Measurements from ENCODE around the gene SF3A2.

Gene SF3A2

DNA sequence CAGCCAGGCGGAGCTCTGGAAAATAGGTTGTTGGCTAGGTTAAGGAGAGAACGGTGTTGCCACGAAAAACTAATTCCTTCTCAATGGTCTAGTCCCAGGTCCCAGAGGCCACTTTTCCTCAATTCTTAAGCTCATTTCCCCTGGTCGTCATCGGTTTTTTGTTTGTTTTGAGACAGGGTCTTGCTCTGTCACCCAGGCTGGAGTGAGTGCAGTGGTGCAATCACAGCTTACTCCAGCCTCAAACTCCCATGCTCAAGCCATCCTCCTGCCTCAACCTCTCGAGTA is 1.2 kb downstream of the SF3A2 start:
- peak overlapping the region; percentile 74 for H3K4me3 ChIP-seq (ENCODE audit: low read length)
- TF ChIP-seq CTCF (conservative IDR thresholded peaks at IDR 0.05; ENCODE audit: low read depth, low read length): no peak
- DNase-seq (ENCODE audit: low read depth): no peak

- no peak for DNase-seq (ENCODE audit: low read depth)
- H3K4me3 ChIP-seq (ENCODE audit: low read length): peak overlapping the region; percentile 48
- TF ChIP-seq CTCF (conservative IDR thresholded peaks at IDR 0.05; ENCODE audit: low read depth, low read length): no peak
These were observed 2.5 kb downstream of the SF3A2 start for GRCh38 chr19:2239173-2239572.

DNA sequence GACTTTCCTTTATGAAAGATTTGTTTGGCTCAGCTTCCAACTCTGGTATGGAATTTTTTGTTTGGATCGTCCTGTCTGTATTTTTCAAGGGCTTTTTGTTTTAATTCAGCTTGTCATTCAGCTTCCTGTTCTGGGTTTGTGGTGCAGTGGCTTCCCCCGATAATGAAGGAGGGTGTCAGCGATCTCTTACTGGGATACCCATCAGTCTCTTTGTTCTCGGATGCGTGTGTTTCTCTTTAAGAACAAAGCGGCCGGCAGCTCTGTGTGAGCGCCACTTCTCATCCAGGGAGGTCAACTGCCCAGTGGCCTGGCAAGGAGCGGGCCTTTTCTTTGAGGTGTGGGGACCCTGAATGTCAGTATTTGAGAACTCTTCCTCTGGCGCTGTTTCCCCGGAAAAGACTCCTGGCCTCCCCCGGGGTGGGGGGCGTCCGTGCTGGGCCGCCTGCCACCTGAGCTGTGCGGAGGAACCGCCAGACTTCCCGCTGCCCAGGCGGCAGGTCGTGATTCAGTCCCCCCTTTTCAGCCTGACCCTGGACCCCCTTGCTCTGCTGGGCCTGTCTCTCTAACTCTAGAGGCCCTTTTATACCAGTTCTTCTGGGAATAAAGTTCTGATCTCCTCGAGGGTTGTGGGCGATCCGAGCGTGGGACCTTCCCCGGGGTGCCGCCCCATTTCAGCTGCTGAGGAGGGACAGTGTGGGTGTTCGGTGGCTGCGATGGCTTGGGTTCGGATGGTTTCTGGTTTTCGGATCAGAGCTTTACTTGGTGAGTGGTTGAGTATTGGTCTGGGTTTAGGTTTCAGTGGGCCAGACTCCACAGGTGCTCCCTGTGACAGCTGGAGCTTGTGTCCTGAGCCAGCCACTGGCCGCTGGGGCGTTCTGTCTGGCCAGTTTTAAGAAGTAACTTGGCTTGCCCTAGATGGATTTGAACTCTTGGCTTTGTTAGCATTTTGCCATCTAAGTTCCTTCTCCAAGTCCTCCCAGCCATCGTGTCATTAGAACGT is 3.4 kb downstream of the SF3A2 start:
- DNase-seq (ENCODE audit: low read depth): no peak
- no peak for TF ChIP-seq CTCF (conservative IDR thresholded peaks at IDR 0.05; ENCODE audit: low read depth, low read length)
- H3K4me3 ChIP-seq (ENCODE audit: low read length): peak overlapping the region; percentile 48

- no peak overlapping the region for H3K4me3 ChIP-seq (ENCODE audit: low read length)
- TF ChIP-seq CTCF (conservative IDR thresholded peaks at IDR 0.05; ENCODE audit: low read depth, low read length): no peak
- no peak for DNase-seq (ENCODE audit: low read depth)
These were observed 4.5 kb downstream of the SF3A2 start for GRCh38 chr19:2240881-2241760.

DNA sequence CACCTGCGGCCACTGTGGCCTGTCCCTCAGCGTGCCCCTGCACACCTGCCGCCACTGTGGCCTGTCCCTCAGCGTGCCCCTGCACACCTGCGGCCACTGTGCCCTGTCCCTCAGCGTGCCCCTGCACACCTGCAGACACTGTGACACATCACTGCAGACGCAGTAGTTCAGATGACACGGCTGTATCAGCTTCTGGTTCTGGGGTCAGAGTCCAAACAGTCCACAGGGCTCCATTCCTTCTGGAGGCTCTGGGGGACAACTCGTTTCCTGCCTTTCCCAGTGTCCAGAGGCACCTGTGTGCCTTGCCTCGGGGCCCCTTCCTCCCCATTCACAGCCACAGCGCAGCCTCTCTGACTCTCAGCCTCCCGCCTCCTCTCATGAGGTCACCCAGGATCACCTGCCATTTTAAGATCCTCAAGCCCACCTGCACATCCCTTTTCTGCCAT is 5.5 kb downstream of the SF3A2 start:
- TF ChIP-seq CTCF (conservative IDR thresholded peaks at IDR 0.05; ENCODE audit: low read depth, low read length): no peak
- H3K4me3 ChIP-seq (ENCODE audit: low read length): no peak overlapping the region
- no peak for DNase-seq (ENCODE audit: low read depth)

- H3K4me3 ChIP-seq (ENCODE audit: low read length): no peak overlapping the region
- TF ChIP-seq CTCF (conservative IDR thresholded peaks at IDR 0.05; ENCODE audit: low read depth, low read length): no peak
- no peak for DNase-seq (ENCODE audit: low read depth)
These were observed 6.2 kb downstream of the SF3A2 start for GRCh38 chr19:2242816-2243215.

Data from retinal pigment epithelial cell (primary cell).